ENCODE data around the gene METTL23. TPM values are rescaled to one million over a fixed set of nuclear protein-coding genes. Genes with fewer than 3 reads are reported as not detected.
"Not testable (repeated sequence)": the region's sequence is repeated elsewhere in the genome, so short reads cannot be mapped to it uniquely, and the experiment has no call there.

METTL23 gene
- total and polyA plus RNA-seq, 4 donors: 17.5 to 30.2 (median 27.0) TPM

DNA sequence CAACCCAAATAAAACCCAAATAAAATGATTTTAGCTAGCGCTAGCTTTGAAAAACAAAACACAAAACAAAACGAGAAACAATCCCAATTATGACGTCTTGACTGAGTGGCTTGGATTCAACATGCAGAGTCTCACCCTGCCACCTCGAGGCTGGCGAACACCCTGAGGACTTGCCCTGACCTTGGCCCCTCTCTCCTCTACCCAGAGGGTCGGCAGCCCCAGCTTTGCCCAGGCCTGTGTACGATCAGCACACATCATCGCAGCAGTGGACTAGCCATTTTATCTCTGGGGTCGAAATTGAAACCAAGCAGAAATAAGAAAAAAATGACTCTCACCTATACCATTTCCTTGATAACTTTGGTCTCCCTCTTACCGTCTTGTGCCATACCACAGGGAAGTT lies 5.2 kb upstream of the METTL23 start:
- WGBS (ENCODE audit: insufficient coverage): 91% methylated on average over 8 of the region's 10 CpGs
- Histone ChIP-seq H3K4me3 (ENCODE audit: low read depth, low read length) (no peak overlapping the region), H3K27me3 (ENCODE audit: control insufficient read depth, insufficient read depth, low read length) (no peaks in the 10 kb centered on the region), H3K36me3 (ENCODE audit: control insufficient read depth, insufficient read depth, low read length) (peaks cover 82% of the 10 kb centered on the region), H3K9me3 (ENCODE audit: control insufficient read depth, insufficient read depth, low read length) (no peaks in the 10 kb centered on the region), H3K27ac (ENCODE audit: low read depth, low read length) (no peak overlapping the region), H3K4me1 (ENCODE audit: control insufficient read depth, insufficient read depth, low read length) (peaks cover 15% of the 10 kb centered on the region)
- DNase-seq (ENCODE audit: low read depth in 4 of 6, low spot score in 6 of 6): no peak

DNA sequence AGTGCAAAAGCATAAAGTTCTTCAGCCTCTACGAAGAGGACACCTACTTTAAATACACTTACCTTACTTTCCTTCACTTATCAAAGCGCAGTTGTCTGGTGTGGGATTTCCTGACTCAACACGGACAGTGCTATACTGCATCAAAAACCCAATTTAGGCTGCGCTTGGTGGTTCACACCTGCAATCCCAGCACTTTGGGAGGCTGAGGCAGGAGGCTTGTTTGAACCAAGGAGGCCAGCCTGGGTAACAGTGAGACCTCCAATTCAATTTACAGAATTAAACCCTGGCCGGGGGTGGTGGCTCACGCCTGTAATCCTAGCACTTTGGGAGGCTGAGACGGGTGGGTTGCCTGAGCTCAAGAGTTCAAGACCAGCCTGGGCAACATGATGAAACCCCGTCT lies 4.4 kb upstream of the METTL23 start:
- Histone ChIP-seq H3K27me3 (ENCODE audit: control insufficient read depth, insufficient read depth, low read length) (no peaks in the 10 kb centered on the region), H3K36me3 (ENCODE audit: control insufficient read depth, insufficient read depth, low read length) (peaks cover 74% of the 10 kb centered on the region), H3K4me3 (ENCODE audit: low read depth, low read length) (no peak overlapping the region), H3K4me1 (ENCODE audit: control insufficient read depth, insufficient read depth, low read length) (peaks cover 18% of the 10 kb centered on the region), H3K27ac (ENCODE audit: low read depth, low read length) (no peak overlapping the region), H3K9me3 (ENCODE audit: control insufficient read depth, insufficient read depth, low read length) (no peaks in the 10 kb centered on the region)
- 86% methylated on average over 3 of the region's 8 CpGs for WGBS (ENCODE audit: insufficient coverage)
- DNase-seq (ENCODE audit: low read depth in 4 of 6, low spot score in 6 of 6): no peak

DNA sequence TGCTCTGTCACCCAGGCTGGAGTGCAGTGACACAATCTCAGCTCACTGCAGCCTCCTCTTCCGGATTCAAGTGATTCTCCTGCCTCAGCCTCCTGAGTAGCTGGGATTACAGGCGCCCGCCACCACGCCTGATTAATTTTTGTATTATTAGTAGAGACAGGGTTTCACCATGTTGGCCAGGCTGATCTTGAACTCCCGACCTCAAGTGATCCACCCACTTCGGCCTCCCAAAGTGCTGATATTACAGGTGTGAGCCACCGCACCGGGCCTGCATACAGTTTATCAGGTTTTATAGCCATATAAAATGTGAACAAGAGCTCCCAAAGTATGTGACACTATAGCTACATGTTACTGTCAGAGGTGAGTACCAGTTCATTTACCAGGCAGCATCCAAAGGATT lies 3.7 kb upstream of the METTL23 start:
- not testable (repeated sequence) for H3K9me3 ChIP-seq (ENCODE audit: control insufficient read depth, insufficient read depth, low read length); H3K27me3 ChIP-seq (ENCODE audit: control insufficient read depth, insufficient read depth, low read length); H3K4me3 ChIP-seq (ENCODE audit: low read depth, low read length); DNase-seq (ENCODE audit: low read depth in 4 of 6, low spot score in 6 of 6); H3K27ac ChIP-seq (ENCODE audit: low read depth, low read length)
- WGBS (ENCODE audit: insufficient coverage): 98% methylated on average over 5 of the region's 8 CpGs
- H3K36me3 ChIP-seq (ENCODE audit: control insufficient read depth, insufficient read depth, low read length): peaks cover 67% of the 10 kb centered on the region
- peaks cover 25% of the 10 kb centered on the region for H3K4me1 ChIP-seq (ENCODE audit: control insufficient read depth, insufficient read depth, low read length)

DNA sequence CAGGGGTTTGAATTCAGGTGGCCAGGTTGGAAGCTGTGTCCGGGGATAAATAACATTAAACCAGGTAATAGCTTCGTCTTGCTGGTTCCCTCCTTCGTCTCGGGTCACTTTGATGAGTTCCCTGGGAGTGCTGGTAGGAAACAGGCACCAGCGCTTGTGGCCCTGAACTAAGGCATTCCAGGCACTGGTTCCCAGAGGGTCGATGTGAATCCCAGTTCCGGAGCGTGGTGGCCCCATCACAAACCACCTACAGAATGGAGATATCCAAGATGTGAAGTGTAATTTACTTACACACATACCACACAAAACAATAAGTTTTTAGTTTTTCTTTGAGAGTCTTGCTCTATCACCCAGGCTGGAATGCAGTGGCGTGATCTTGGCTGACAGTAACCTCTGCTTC lies 2.8 kb upstream of the METTL23 start:
- Histone ChIP-seq H3K27ac (ENCODE audit: low read depth, low read length) (no peak overlapping the region), H3K36me3 (ENCODE audit: control insufficient read depth, insufficient read depth, low read length) (peaks cover 59% of the 10 kb centered on the region), H3K4me1 (ENCODE audit: control insufficient read depth, insufficient read depth, low read length) (peaks cover 28% of the 10 kb centered on the region), H3K27me3 (ENCODE audit: control insufficient read depth, insufficient read depth, low read length) (no peaks in the 10 kb centered on the region), H3K9me3 (ENCODE audit: control insufficient read depth, insufficient read depth, low read length) (no peaks in the 10 kb centered on the region), H3K4me3 (ENCODE audit: low read depth, low read length) (no peak overlapping the region)
- 97% methylated on average over 5 of the region's 9 CpGs for WGBS (ENCODE audit: insufficient coverage)
- no peak for DNase-seq (ENCODE audit: low read depth in 4 of 6, low spot score in 6 of 6)

DNA sequence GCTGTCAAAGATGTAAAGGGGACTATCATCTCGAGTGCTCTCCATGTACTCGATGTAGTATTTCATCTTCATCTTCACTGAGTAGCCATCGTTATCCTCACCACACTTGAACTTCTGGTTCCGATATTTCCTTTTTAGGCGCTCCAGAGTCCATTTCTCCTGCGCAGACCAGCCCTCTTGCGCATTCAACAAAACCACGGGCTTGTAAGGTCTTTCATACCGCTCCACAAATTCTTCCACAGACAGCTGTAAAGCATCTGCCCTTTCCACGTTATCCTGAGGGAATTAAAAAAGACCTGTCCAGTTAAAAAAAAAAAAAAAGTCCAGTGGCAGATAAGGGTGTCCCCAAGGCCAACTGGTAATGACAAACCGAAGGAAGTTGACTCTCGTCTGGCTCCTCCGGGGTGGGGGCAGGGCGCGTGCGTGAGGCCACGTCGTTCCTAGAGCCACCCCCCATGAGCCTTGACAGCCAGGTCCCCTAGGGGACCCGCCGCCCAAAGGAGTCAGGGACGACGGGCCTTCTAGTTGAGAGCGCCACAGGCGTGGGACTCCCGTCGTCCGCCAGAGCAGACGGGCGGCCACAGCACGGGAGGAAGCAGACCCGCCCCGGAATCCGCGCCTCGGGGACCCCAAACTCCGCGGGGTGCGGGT lies 934 bp upstream of the METTL23 start:
- peaks cover 28% of the 10 kb centered on the region for H3K4me1 ChIP-seq (ENCODE audit: control insufficient read depth, insufficient read depth, low read length)
- H3K27me3 ChIP-seq (ENCODE audit: control insufficient read depth, insufficient read depth, low read length): no peaks in the 10 kb centered on the region
- peaks cover 43% of the 10 kb centered on the region for H3K36me3 ChIP-seq (ENCODE audit: control insufficient read depth, insufficient read depth, low read length)
- 10% methylated on average over 35 of the region's 38 CpGs for WGBS (ENCODE audit: insufficient coverage)
- peak overlapping the region; percentile 84 for H3K4me3 ChIP-seq (ENCODE audit: low read depth, low read length)
- peak in 2 of 6 donors; percentile 39 to 66 for DNase-seq (ENCODE audit: low read depth in 4 of 6, low spot score in 6 of 6)
- no peaks in the 10 kb centered on the region for H3K9me3 ChIP-seq (ENCODE audit: control insufficient read depth, insufficient read depth, low read length)
- H3K27ac ChIP-seq (ENCODE audit: low read depth, low read length): peak overlapping the region; percentile 96

DNA sequence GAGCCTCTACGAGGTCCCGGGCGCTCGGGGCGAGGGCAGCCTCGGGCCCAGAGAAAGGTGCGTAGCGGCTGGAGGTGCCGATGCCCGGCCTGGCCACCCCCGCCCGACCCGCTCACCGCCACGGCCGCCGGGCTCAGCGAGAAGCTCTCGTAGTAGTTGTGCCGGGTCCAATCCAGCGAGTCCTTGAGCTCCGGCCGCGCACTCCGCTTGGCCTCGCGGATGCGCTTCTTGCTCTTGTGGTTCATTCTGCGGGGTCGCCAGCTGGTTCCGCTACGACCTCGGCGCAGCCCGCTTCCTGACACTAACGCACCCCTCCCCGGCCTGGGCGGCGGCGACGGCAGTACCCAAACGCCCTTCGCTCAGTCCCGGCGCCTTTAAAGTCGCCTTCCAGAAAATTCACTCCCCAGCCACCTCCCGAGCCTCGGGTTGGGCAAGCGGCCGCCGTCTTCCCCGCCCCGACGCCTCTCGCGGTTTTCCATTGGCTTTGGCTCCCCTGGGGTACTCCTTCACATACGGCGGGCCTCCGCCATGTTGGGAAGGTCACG lies 336 bp upstream of the METTL23 start, which contains the start of gene JMJD6:
JMJD6 (minus strand) TSS at position 376 of the 545 bp plus-strand sequence; CDS start at position 245, 131 bp downstream.
- H3K36me3 ChIP-seq (ENCODE audit: control insufficient read depth, insufficient read depth, low read length): peaks cover 38% of the 10 kb centered on the region
- DNase-seq (ENCODE audit: low read depth in 4 of 6, low spot score in 6 of 6): peak in 5 of 6 donors; percentile 82 to 99 (median 94)
- H3K4me1 ChIP-seq (ENCODE audit: control insufficient read depth, insufficient read depth, low read length): peaks cover 28% of the 10 kb centered on the region
- WGBS (ENCODE audit: insufficient coverage): 0% methylated on average over 60 of the region's 60 CpGs
- no peaks in the 10 kb centered on the region for H3K27me3 ChIP-seq (ENCODE audit: control insufficient read depth, insufficient read depth, low read length)
- no peaks in the 10 kb centered on the region for H3K9me3 ChIP-seq (ENCODE audit: control insufficient read depth, insufficient read depth, low read length)
- peak within 1 kb of the TSS; percentile 96 for H3K27ac ChIP-seq (ENCODE audit: low read depth, low read length)
- peak within 1 kb of the TSS; percentile 84 for H3K4me3 ChIP-seq (ENCODE audit: low read depth, low read length)

DNA sequence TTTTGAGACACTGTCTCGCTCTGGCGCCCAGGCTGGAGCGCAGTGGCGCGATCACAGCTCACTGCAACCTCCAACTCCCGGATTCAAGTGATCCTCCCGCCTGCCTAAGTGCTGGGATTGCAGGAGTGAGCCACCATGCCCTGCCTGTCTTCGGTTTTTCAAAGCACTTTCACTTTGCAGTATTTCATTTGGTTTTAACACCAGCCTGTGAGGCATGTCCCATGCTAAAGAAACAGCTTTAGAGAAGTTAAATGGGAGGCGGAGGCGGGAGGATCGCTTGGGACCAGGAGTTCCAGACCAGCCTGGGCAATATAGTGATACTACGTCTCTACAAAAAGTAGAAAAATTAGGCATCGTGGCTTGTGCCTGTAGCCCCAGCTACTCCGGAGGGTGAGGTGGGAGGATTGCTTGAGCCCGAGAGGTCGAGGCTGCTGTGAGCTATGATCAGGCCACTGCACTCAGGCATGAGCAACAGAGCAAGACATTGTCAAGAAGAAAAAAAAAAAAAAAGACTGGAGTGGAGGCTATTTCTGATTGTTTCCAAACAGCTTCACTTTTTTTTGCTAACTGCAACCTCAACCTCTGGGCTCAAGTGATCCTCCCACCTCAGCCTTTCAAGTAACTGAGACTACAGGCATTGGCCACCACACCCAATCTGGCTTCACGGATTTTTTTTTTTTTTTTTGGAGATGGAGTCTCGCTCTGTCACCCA lies 1.3 kb downstream of the METTL23 start:
- WGBS (ENCODE audit: insufficient coverage): 82% methylated on average over 13 of the region's 18 CpGs
- no peak for DNase-seq (ENCODE audit: low read depth in 4 of 6, low spot score in 6 of 6)
- peaks cover 32% of the 10 kb centered on the region for H3K4me1 ChIP-seq (ENCODE audit: control insufficient read depth, insufficient read depth, low read length)
- H3K4me3 ChIP-seq (ENCODE audit: low read depth, low read length): peak overlapping the region; percentile 84
- H3K27ac ChIP-seq (ENCODE audit: low read depth, low read length): peak overlapping the region; percentile 96
- H3K36me3 ChIP-seq (ENCODE audit: control insufficient read depth, insufficient read depth, low read length): peaks cover 32% of the 10 kb centered on the region
- no peaks in the 10 kb centered on the region for H3K9me3 ChIP-seq (ENCODE audit: control insufficient read depth, insufficient read depth, low read length)
- no peaks in the 10 kb centered on the region for H3K27me3 ChIP-seq (ENCODE audit: control insufficient read depth, insufficient read depth, low read length)

DNA sequence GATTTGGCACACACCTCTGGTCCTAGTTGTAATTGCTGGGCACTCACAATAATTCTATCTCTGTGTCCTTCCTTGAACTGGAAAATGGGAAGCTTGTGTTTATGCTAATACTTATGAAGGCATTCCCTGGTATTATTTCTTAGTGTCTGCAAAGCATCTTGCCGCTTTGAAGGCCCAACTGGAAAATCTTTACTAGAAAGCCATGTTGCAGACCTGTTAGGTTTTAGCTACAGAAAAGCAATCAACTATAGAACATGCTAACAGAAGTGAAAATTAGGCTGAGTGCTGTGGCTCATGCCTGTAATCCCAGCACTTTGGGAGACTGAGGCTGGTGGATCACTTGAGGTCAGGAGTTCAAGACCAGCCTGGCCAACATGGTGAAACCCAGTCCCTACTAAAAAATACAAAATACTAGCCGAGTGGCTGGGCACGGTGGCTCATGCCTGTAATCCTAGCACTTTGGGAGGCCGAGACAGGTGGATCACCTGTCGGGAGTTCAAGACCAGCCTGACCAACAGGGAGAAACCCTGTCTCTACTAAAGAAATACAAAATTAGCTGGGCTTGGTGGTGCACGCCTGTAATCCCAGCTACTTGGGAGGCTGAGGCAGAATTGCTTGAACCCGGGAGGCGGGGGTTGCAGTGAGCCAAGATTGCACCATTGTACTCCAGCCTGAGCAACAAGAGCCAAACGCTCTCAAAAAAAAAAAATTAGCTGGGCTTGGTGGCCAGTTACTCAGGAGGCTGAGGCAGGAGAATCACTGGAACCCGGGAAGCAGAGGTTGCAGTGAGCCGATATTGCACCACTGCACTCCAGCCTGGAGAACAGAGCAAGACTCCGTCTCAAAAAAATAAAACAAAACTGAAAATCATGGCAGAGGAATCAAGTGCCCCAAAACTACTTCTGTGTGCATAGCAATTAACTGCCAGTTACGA lies 5.4 kb downstream of the METTL23 start:
- Histone ChIP-seq H3K36me3 (ENCODE audit: control insufficient read depth, insufficient read depth, low read length) (peaks cover 21% of the 10 kb centered on the region), H3K4me1 (ENCODE audit: control insufficient read depth, insufficient read depth, low read length) (peaks cover 20% of the 10 kb centered on the region)
- H3K27me3 ChIP-seq (ENCODE audit: control insufficient read depth, insufficient read depth, low read length); H3K9me3 ChIP-seq (ENCODE audit: control insufficient read depth, insufficient read depth, low read length); H3K27ac ChIP-seq (ENCODE audit: low read depth, low read length); H3K4me3 ChIP-seq (ENCODE audit: low read depth, low read length); DNase-seq (ENCODE audit: low read depth in 4 of 6, low spot score in 6 of 6): not testable (repeated sequence)
- WGBS (ENCODE audit: insufficient coverage): 98% methylated on average over 11 of the region's 13 CpGs

Data from spinal cord (tissue), 10 donors.